NB4 (cell line): ENCODE results near the gene MALL.
"Not testable (repeated sequence)": the region's sequence is repeated elsewhere in the genome, so short reads cannot be mapped to it uniquely, and the experiment has no call there.

ENCODE experiments used
- DNase-seq: peaks from one replicate; pipeline ENCODE4 v3.0.0; 2010; ENCODE audit warnings: low read depth
- H3K4me3 ChIP-seq: one replicate; pipeline ENCODE4 v1.5.1; 2011; ENCODE audit warnings: mild to moderate bottlenecking, low read depth, low read length, moderate library complexity
- CTCF ChIP-seq: IDR thresholded peaks from one replicate; pipeline ENCODE4 v1.5.1; 2012; ENCODE audit warnings: low read depth, low read length
- MAX ChIP-seq: IDR thresholded peaks from 2 replicates; pipeline ENCODE4 v1.6.1; 2011; ENCODE audit warnings: low read depth, low read length
- MYC ChIP-seq: IDR thresholded peaks from 2 replicates; pipeline ENCODE4 v1.6.1; 2011; ENCODE audit warnings: low read depth, low read length
- POLR2A ChIP-seq: IDR thresholded peaks from 2 replicates; pipeline ENCODE4 v1.6.1; 2011; ENCODE audit warnings: mild to moderate bottlenecking; ENCODE audit not compliant: insufficient read length; ENCODE audit errors: extremely low read depth

Gene MALL

DNA sequence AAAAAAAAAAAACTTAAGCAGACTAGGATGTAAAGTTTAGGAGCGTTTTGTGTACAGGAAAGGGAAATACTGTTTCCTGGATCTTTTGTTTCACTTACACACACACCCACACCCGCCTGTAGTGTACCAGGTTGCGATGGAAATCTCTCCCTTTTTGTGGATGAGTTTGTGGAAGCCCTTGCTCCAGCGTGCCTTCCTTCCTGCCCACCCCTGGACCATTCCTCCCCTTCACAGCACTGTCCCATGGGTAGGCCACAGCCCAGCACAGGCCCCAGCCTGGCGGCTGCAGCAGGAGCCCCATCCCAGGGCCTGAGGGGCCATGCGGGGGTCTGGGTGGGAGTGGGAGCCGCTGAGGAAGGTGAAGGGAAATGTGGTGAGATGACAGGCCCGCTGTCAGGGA lies 15.1 kb downstream of the MALL start:
- TF ChIP-seq POLR2A = no peak
- TF ChIP-seq MYC = no peak
- no peak for TF ChIP-seq CTCF
- no peak for TF ChIP-seq MAX
- H3K4me3 ChIP-seq = no peak overlapping the region
- no peak for DNase-seq

GRCh38 chr2:110099471-110100225 lies 16.0 kb downstream of the MALL start:
- no peak for TF ChIP-seq POLR2A
- no peak for TF ChIP-seq MAX
- no peak for TF ChIP-seq MYC
- TF ChIP-seq CTCF = no peak
- DNase-seq = no peak
- no peak overlapping the region for H3K4me3 ChIP-seq

DNA sequence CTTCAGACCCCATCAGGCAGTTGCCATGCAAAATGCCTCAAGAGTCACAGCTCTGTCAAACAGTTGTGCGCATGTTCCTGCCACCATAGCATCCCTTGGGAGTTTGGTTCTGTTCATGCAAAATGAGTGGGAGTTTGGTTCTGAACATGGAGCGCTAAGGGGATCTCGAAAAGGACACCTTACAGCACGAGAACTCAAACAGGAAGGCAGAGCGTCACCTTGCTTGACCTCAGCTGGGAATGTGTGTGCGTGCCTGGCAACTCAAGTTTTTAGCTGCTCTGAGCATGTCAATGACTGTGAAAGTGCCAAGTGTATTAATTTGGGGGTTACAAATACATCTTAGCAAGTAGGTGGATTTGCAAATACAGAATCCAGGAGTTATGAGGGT lies 16.6 kb downstream of the MALL start:
- no peak for TF ChIP-seq MAX
- TF ChIP-seq POLR2A = no peak
- no peak for TF ChIP-seq MYC
- no peak for TF ChIP-seq CTCF
- H3K4me3 ChIP-seq = no peak overlapping the region
- DNase-seq = no peak

- no peak overlapping the region for H3K4me3 ChIP-seq
- no peak for TF ChIP-seq CTCF
- TF ChIP-seq POLR2A = no peak
- TF ChIP-seq MAX = no peak
- no peak for TF ChIP-seq MYC
- DNase-seq = no peak
Observed at GRCh38 chr2:110097506-110098220, 18.0 kb downstream of the MALL start.

DNA sequence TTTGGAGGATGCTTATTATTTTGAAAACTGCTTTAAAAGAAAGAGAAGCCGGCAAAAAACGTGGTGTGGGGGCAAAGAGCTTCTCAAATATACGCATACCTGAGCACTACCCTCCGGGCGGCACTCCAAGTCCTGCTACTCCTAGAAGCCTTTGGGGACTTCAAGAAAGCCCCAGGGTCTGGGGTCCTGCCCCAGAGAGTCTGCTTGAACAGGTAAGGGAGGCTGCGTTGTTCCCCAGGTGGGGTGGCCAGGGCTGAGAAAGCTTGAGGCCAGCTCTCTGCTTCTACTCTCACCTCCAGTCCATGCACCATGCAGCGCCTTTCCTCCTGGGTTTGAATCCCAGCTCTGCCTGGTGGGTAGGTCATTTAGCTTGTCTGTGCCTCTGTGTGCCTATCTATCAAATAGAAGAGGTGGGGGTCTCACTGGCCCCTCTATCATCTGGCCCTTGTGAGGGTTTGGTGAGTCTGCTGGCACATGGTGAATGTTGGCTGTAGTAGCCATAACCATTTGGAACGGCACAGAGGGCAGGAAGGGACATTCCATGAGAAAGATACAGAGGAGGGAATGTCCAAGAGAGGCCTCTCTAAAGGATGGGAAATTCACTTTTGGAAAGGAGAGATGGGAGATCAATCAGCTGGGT lies 19.5 kb downstream of the MALL start:
- TF ChIP-seq POLR2A (no peak), MAX (no peak), MYC (no peak), CTCF (no peak)
- no peak overlapping the region for H3K4me3 ChIP-seq
- no peak for DNase-seq

- DNase-seq, H3K4me3 ChIP-seq: not testable (repeated sequence)
Observed at GRCh38 chr2:110094884-110095534, 20.6 kb downstream of the MALL start.

DNA sequence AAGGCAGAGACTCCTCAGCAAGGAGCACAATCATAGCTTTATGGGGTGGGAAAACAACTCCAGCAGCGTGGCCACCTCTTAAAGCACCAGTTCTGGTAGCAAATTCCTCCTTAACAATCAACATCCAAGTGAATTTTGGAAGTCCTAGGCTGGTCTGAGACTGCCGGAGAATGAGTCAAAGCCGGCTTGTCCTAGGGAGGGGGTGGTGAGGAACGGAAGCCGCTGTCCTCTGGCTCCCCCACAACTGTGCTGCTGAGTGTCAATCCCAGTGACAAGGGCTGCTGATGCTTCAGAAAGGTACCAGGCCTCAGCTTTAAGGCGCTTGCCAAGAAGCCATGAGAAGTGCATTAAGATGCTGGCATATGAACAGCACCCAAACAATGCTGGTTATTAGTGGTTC lies 21.7 kb downstream of the MALL start:
- not testable (repeated sequence) for DNase-seq

DNA sequence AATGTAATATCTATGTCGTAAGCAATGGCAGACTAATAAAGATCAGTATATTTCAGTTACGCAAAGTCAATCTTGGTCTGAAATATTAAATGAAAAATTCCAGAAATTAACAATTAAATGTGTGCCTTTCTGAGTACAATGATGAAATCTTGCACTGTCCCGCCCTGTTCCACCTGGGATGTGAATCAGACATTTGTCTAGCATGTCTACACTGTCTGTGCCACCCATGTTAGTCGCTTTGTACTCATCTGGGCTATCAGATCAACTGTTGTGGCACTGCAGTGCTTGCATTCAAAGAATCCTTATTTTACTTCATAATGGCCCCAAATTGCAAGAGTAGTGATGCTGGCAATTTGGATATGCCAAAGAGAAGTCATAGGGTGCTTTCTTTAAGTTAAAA lies 25.5 kb downstream of the MALL start:
- DNase-seq, H3K4me3 ChIP-seq: not testable (repeated sequence)

More for the DNA sequence above, 21.7 kb downstream of the MALL start:
- H3K4me3 ChIP-seq = not testable (repeated sequence)

GRCh38 chr2:110083757-110084156 lies 31.9 kb downstream of the MALL start:
- not testable (repeated sequence) for DNase-seq, H3K4me3 ChIP-seq
